HG03378 (cell line): Measurements from ENCODE around the gene ALDH1B1.
"Not testable (repeated sequence)": the region's sequence is repeated elsewhere in the genome, so short reads cannot be mapped to it uniquely, and the experiment has no call there.

Experiments
- ATAC-seq: cut with Tn5 transposase; IDR thresholded peaks from one replicate; pipeline ENCODE4 v1.9.1; 2021; ENCODE audit warnings: mild to moderate bottlenecking, moderate library complexity; ENCODE audit not compliant: unreplicated experiment

Gene ALDH1B1

GRCh38 chr9:38385896-38386295, 6.6 kb upstream of the ALDH1B1 start:
- ATAC-seq, result no peak

- no peak for ATAC-seq
Observed at GRCh38 chr9:38386319-38386895, 6.1 kb upstream of the ALDH1B1 start.

GRCh38 chr9:38387066-38387465, 5.4 kb upstream of the ALDH1B1 start:
- no peak for ATAC-seq

- ATAC-seq, result no peak
Observed at GRCh38 chr9:38387751-38388150, 4.8 kb upstream of the ALDH1B1 start.

GRCh38 chr9:38388283-38389223, 3.9 kb upstream of the ALDH1B1 start:
- no peak for ATAC-seq

GRCh38 chr9:38389313-38389712, 3.2 kb upstream of the ALDH1B1 start:
- no peak for ATAC-seq

- no peak for ATAC-seq
Observed at GRCh38 chr9:38390442-38390841, 2.1 kb upstream of the ALDH1B1 start.

- ATAC-seq, result no peak
Observed at GRCh38 chr9:38390851-38391250, 1.7 kb upstream of the ALDH1B1 start.

- ATAC-seq, result no peak
Observed at GRCh38 chr9:38391278-38392118, 1.0 kb upstream of the ALDH1B1 start.

GRCh38 chr9:38393128-38393796, 760 bp downstream of the ALDH1B1 start:
- peak; percentile 3 for ATAC-seq

- no peak for ATAC-seq
Observed at GRCh38 chr9:38394416-38394815, 1.9 kb downstream of the ALDH1B1 start.

GRCh38 chr9:38395653-38396370, 3.3 kb downstream of the ALDH1B1 start:
- no peak for ATAC-seq

GRCh38 chr9:38396371-38396671, 3.8 kb downstream of the ALDH1B1 start:
- ATAC-seq, result no peak

GRCh38 chr9:38399191-38399590, 6.7 kb downstream of the ALDH1B1 start:
- not testable (repeated sequence) for ATAC-seq

- ATAC-seq, result no peak
Observed at GRCh38 chr9:38401994-38402393, 9.5 kb downstream of the ALDH1B1 start.

- ATAC-seq, result no peak
Observed at GRCh38 chr9:38404314-38404713, 11.8 kb downstream of the ALDH1B1 start.

GRCh38 chr9:38405785-38406184, 13.3 kb downstream of the ALDH1B1 start:
- no peak for ATAC-seq

GRCh38 chr9:38406476-38407186, 14.1 kb downstream of the ALDH1B1 start:
- ATAC-seq, result no peak

GRCh38 chr9:38408719-38409118, 16.2 kb downstream of the ALDH1B1 start:
- ATAC-seq, result no peak

GRCh38 chr9:38412751-38413150, 20.2 kb downstream of the ALDH1B1 start:
- ATAC-seq, result no peak
